PFSK-1 (cell line): ENCODE data around the gene PCNT.

Experiments
- POLR2AphosphoS5 ChIP-seq: IDR thresholded peaks from 2 replicates; pipeline ENCODE4 v1.6.1; 2012; ENCODE audit warnings: low read depth, mild to moderate bottlenecking, control low read depth, low read length, moderate library complexity
- REST ChIP-seq, 2 experiments: IDR thresholded peaks; 2 replicates each; pipeline versions ENCODE4 v1.6.1 to v1.8.0; 2011 to 2012; ENCODE audit warnings: low read depth in 2 of 2, low read length in 2 of 2, control low read depth in 1 of 2, inconsistent platforms in 1 of 2, mild to moderate bottlenecking in 1 of 2, moderate library complexity in 1 of 2; ENCODE audit not compliant: insufficient read depth in 1 of 2
- SIN3A ChIP-seq: IDR thresholded peaks from 2 replicates; pipeline ENCODE4 v1.6.1; 2012; ENCODE audit warnings: mild to moderate bottlenecking, low read length, moderate library complexity, borderline replicate concordance; ENCODE audit not compliant: insufficient read depth
- TAF1 ChIP-seq: IDR thresholded peaks from 2 replicates; pipeline ENCODE4 v1.6.1; 2012; ENCODE audit warnings: low read length, control low read depth, borderline replicate concordance; ENCODE audit not compliant: insufficient read depth

- TF ChIP-seq REST (IDR thresholded peaks at IDR 0.05; ENCODE audit: insufficient read depth in 1 of 2, low read depth in 2 of 2, low read length in 2 of 2) (no peak), POLR2AphosphoS5 (no peak), SIN3A (no peak), TAF1 (no peak)
Observed at GRCh38 chr21:46362946-46363345, 39.0 kb downstream of the PCNT start.
